T-cell (primary cell): Measurements from ENCODE around the gene VAT1. TPM values are rescaled to one million over a fixed set of nuclear protein-coding genes. Genes with fewer than 3 reads are reported as not detected.

Experiments used
- ATAC-seq, 4 experiments: fragments of 200-7000 bp in 3 of 4; fragments of 150-1000 bp in 1 of 4; cut with Tn5 transposase; replicated peaks in 1 of 4; 1 replicate in 3 of 4; 2 replicates in 1 of 4; pipeline ENCODE4 v1.10.0; 2021; ENCODE audit warnings: moderate library complexity in 3 of 4, mild to moderate bottlenecking in 2 of 4, moderate number of reproducible peaks in 1 of 4
- CTCF ChIA-PET, 2 donors: fragments of 300-600 bp; sonication (Branson Sonifier 250); formaldehyde crosslinking; loops; one replicate each; lab custom pipeline; 2022; ENCODE audit warnings: antibody characterized with exemption in 2 of 2; lab: Charles Lee
- POLR2A ChIA-PET, 2 donors: fragments of 300-600 bp; sonication (Branson Sonifier 250); formaldehyde crosslinking; loops; one replicate each; lab custom pipeline; 2022; ENCODE audit warnings: antibody characterized with exemption in 2 of 2; lab: Charles Lee
- DNase-seq, 35 experiments: peaks; one replicate each; pipeline versions ENCODE4 v3.0.0 to v3.0.0-alpha.2; 2013 to 2023
- H3K27ac ChIP-seq: one replicate; pipeline ENCODE4 v1.5.1; 2013; ENCODE audit warnings: low read length
- H3K27me3 ChIP-seq, 2 experiments: replicated peaks in 1 of 2; 1 replicate in 1 of 2; 2 replicates in 1 of 2; pipeline versions ENCODE4 v1.6.1 to v1.7.0; 2013; ENCODE audit warnings: low read length in 1 of 2, mixed read lengths in 1 of 2; ENCODE audit not compliant: control insufficient read depth in 2 of 2, insufficient read depth in 2 of 2; ENCODE audit errors: extremely low read depth in 1 of 2
- H3K36me3 ChIP-seq, 2 donors: 1 replicate in 1 of 2; 2 replicates in 1 of 2; pipeline versions ENCODE4 v1.6.1 to v1.7.0; 2013; ENCODE audit warnings: low read length in 1 of 2; ENCODE audit not compliant: control insufficient read depth in 2 of 2, insufficient read depth in 1 of 2; ENCODE audit errors: extremely low read depth in 1 of 2
- H3K4me1 ChIP-seq, 2 experiments: 1 replicate in 1 of 2; 2 replicates in 1 of 2; pipeline versions ENCODE4 v1.6.1 to v1.7.0; 2013; ENCODE audit warnings: low read length in 2 of 2, mixed read lengths in 1 of 2; ENCODE audit not compliant: insufficient read depth in 2 of 2, control insufficient read depth in 1 of 2; ENCODE audit errors: extremely low read depth in 1 of 2
- H3K4me3 ChIP-seq, 2 donors: 1 replicate in 1 of 2; 2 replicates in 1 of 2; pipeline versions ENCODE4 v1.5.1 to v1.7.0; 2013; ENCODE audit warnings: mild to moderate bottlenecking in 2 of 2, low read length in 1 of 2, moderate library complexity in 1 of 2; ENCODE audit not compliant: control insufficient read depth in 1 of 2; ENCODE audit errors: extremely low read depth in 1 of 2
- H3K9me3 ChIP-seq: 2 replicates; pipeline ENCODE4 v1.7.0; 2013
- H3K27ac Mint-ChIP-seq, 2 donors: one replicate each; pipeline ENCODE4 v1.8.0; 2020 to 2021; ENCODE audit warnings: mild to moderate bottlenecking in 2 of 2, mixed read lengths in 2 of 2
- H3K27me3 Mint-ChIP-seq, 2 donors: one replicate each; pipeline ENCODE4 v1.8.0; 2021 to 2022; ENCODE audit warnings: mixed read lengths in 2 of 2
- H3K36me3 Mint-ChIP-seq: one replicate; pipeline ENCODE4 v1.8.0; 2021; ENCODE audit warnings: mixed read lengths
- H3K4me1 Mint-ChIP-seq, 3 donors: one replicate each; pipeline ENCODE4 v1.8.0; 2020 to 2022; ENCODE audit warnings: mixed read lengths in 3 of 3, mild to moderate bottlenecking in 1 of 3
- H3K4me3 Mint-ChIP-seq, 3 donors: one replicate each; pipeline ENCODE4 v1.8.0; 2020 to 2022; ENCODE audit warnings: mild to moderate bottlenecking in 3 of 3, mixed read lengths in 3 of 3, moderate library complexity in 3 of 3
- H3K9me3 Mint-ChIP-seq, 3 donors: one replicate each; pipeline ENCODE4 v1.8.0; 2020 to 2022; ENCODE audit warnings: mixed read lengths in 3 of 3
- WGBS: methylation state at CpG from one replicate; pipeline ENCODE4 v1.1.5; 2013; ENCODE audit warnings: missing lambda C conversion rate; ENCODE audit not compliant: insufficient coverage; 5-methylcytosine and 5-hydroxymethylcytosine counted together
- total RNA-seq, 35 experiments: library from RNA in 6 of 35; stranded (reverse) in 6 of 35; fragments of 120-200 nt in 1 of 35; gene quantifications; one replicate each; pipeline versions ENCODE4 v1.2.1 to v1.2.4 and lab custom pipeline; 2013 to 2026

Gene VAT1
- total RNA-seq, 5 donors from 2014 or later (not counting 1 experiment from before 2014, with no cell fraction given), result 26.4 to 62.6 (median 48.5) TPM

DNA sequence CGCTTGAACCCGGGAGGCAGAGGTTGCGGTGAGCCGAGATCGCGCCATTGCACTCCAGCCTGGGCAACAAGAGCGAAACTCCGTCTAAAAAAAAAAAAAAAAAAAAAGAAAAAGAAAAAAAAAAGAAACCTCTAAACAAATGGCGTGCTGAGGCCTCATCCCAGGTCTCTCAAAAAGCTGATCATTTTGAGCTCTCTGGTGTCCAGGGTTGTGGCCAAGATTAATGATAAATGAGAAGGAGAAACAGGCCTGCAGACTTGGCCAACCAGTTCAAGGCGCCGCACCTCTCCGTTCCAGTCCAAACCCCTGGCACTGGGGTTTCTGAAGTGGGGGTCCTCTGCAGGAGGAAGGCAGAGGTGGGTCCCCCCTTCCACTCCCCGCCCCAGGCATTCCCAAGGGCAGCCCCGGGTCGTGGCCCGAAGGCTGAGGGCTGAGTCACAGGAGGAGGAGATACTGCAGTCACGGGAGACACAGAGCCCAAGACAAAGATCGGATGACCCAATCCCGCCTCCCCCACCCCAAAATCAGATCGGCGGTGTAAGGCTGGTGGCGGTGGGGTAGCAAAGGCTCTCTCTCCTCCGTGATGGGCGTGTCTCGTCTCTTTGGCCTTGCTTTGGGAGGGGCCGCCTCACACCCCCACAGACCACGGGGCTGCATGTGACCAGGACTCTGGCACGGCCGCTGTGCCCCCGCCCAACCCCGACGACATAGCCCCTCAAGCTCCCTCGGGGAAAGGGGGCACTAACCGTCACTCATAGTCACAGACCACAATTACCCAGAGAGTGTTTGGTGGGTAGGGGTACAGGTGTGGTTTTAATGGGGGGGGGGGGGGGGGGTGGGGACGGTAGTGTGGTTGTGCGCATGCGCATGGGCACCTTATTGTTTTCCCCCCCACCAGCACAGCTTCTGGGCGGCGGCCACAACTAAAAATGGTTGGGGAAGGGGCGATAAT is 1.1 kb downstream of the VAT1 start:
- POLR2A ChIA-PET, result interaction anchor here (0.6 to 0.7 kb wide), 2 partner anchors 437 to 633 kb away, joined by 3 to 11 read pairs; partner anchors contain the start of gene STAT3 (in 1 of the 2)
- no peaks in the 10 kb centered on the region for H3K36me3 ChIP-seq
- ATAC-seq (peak in 1 of 4 experiments; percentile 4), DNase-seq (peak in 22 of 35 experiments; percentile 10 to 60 (median 30))
- 45% methylated on average over 4 of the region's 40 CpGs for WGBS
- Mint-ChIP-seq H3K4me3 (peak overlapping the region; percentile 82 to 90 (median 86)), H3K4me1 (peaks cover 36 to 49% (median 48%) of the 10 kb centered on the region in 3 donors), H3K27ac (peak overlapping the region; percentile 61 to 72), H3K9me3 (no peaks in the 10 kb centered on the region), H3K36me3 (no peaks in the 10 kb centered on the region), H3K27me3 (no peaks in the 10 kb centered on the region)
- no peak overlapping the region for H3K27ac ChIP-seq
- no peaks in the 10 kb centered on the region for H3K27me3 ChIP-seq
- H3K4me3 ChIP-seq, result peak overlapping the region; percentile 84
- no peaks in the 10 kb centered on the region for H3K9me3 ChIP-seq
- CTCF ChIA-PET, result interaction anchor here in 1 of 2 donors (1.8 kb wide), 1 partner anchor 22 kb away, joined by 10 read pairs; the partner anchor contains the start of gene RPL27
- H3K4me1 ChIP-seq, result peaks cover 9 to 65% of the 10 kb centered on the region in 2 experiments

GRCh38 chr17:43020030-43020621 is 2.1 kb downstream of the VAT1 start:
- DNase-seq (no peak), ATAC-seq (no peak)
- no peaks in the 10 kb centered on the region for H3K9me3 ChIP-seq
- CTCF ChIA-PET, result no interaction called here
- no peaks in the 10 kb centered on the region for H3K27me3 Mint-ChIP-seq
- peak overlapping the region; percentile 82 to 90 (median 86) for H3K4me3 Mint-ChIP-seq
- H3K9me3 Mint-ChIP-seq, result no peaks in the 10 kb centered on the region
- no peak overlapping the region for H3K27ac ChIP-seq
- H3K4me1 ChIP-seq, result peaks cover 9 to 58% of the 10 kb centered on the region in 2 experiments
- peaks cover 36 to 49% (median 43%) of the 10 kb centered on the region in 3 donors for H3K4me1 Mint-ChIP-seq
- no peaks in the 10 kb centered on the region for H3K36me3 ChIP-seq
- no peak overlapping the region for H3K4me3 ChIP-seq
- H3K36me3 Mint-ChIP-seq, result peaks cover 3% of the 10 kb centered on the region
- peak overlapping the region; percentile 72 to 85 for H3K27ac Mint-ChIP-seq
- POLR2A ChIA-PET, result no interaction called here
- H3K27me3 ChIP-seq, result no peaks in the 10 kb centered on the region
- 100% methylated on average over 1 of the region's 6 CpGs for WGBS

DNA sequence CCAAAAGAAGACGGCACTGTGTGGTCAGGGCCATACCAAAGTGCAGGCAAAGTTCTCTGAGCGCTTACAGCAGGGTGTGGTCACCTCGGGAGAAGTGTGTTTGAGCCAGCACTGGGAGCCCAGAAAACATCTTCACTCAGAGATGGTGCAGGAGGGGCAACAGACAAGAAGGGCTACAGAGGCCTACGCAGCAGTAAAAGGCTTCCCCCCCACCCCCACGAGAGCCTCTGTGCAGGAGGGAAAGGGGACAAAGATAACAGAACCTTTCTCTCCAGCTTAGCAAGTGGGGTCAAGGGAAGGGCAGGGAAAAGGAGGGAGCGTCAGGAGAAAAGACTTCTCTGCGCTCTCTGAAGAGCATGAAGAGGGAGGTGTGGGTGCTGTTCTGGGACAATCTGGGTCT is 2.8 kb downstream of the VAT1 start:
- Histone ChIP-seq H3K27ac (no peak overlapping the region), H3K36me3 (peaks cover 0 to 4% of the 10 kb centered on the region in 2 donors), H3K4me3 (no peak overlapping the region), H3K27me3 (no peaks in the 10 kb centered on the region), H3K4me1 (peaks cover 9 to 53% of the 10 kb centered on the region in 2 experiments), H3K9me3 (no peaks in the 10 kb centered on the region)
- peak overlapping the region; percentile 71 to 85 for H3K27ac Mint-ChIP-seq
- CTCF ChIA-PET, result no interaction called here
- no peaks in the 10 kb centered on the region for H3K27me3 Mint-ChIP-seq
- H3K36me3 Mint-ChIP-seq, result peaks cover 3% of the 10 kb centered on the region
- peak overlapping the region; percentile 43 to 90 (median 86) for H3K4me3 Mint-ChIP-seq
- peaks cover 35 to 44% (median 36%) of the 10 kb centered on the region in 3 donors for H3K4me1 Mint-ChIP-seq
- no peaks in the 10 kb centered on the region for H3K9me3 Mint-ChIP-seq
- DNase-seq (no peak), ATAC-seq (no peak)
- 93% methylated on average over 2 of the region's 7 CpGs for WGBS
- POLR2A ChIA-PET, result no interaction called here

DNA sequence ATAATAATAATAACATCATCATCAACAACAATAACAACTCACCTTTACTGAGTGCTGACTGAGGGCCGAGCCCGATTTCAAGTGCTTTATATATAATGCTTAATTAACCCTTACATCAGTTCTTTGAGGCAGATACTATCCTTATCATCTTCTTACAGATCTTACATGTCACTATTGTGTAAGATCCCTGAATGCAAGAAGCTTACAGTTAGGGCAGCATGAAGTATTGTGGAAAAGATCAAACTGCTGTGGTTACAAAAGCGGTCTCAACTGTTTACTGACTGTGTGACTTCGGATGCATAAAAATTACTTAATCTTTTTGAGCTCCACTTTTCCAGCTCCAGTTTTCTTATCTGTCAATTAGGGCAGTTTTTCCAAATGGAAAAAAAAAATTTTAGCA is 3.3 kb downstream of the VAT1 start:
- no CpG with 5 or more reads among the region's 4 CpGs for WGBS
- Mint-ChIP-seq H3K4me1 (peaks cover 32 to 40% (median 32%) of the 10 kb centered on the region in 3 donors), H3K36me3 (peaks cover 3% of the 10 kb centered on the region), H3K4me3 (no peak overlapping the region), H3K27me3 (no peaks in the 10 kb centered on the region), H3K9me3 (no peaks in the 10 kb centered on the region), H3K27ac (peak overlapping the region; percentile 23 to 77)
- H3K36me3 ChIP-seq, result peaks cover 0 to 5% of the 10 kb centered on the region in 2 donors
- no peak for DNase-seq
- H3K27me3 ChIP-seq, result no peaks in the 10 kb centered on the region
- H3K4me1 ChIP-seq, result peaks cover 9 to 48% of the 10 kb centered on the region in 2 experiments
- no peak for ATAC-seq
- CTCF ChIA-PET, result no interaction called here
- POLR2A ChIA-PET, result no interaction called here
- H3K4me3 ChIP-seq, result no peak overlapping the region
- no peak overlapping the region for H3K27ac ChIP-seq
- no peaks in the 10 kb centered on the region for H3K9me3 ChIP-seq

GRCh38 chr17:43018008-43018853 is 4.0 kb downstream of the VAT1 start:
- H3K27ac Mint-ChIP-seq, result peak overlapping the region; percentile 23 to 77
- no peaks in the 10 kb centered on the region for H3K27me3 Mint-ChIP-seq
- peaks cover 9 to 42% of the 10 kb centered on the region in 2 experiments for H3K4me1 ChIP-seq
- POLR2A ChIA-PET, result interaction anchor here in 1 of 2 donors (0.6 kb wide), 1 partner anchor 91 kb away, joined by 3 read pairs; no protein-coding TSS in a partner anchor
- H3K9me3 Mint-ChIP-seq, result no peaks in the 10 kb centered on the region
- 63% methylated on average over 6 of the region's 19 CpGs for WGBS
- peaks cover 32 to 38% (median 32%) of the 10 kb centered on the region in 3 donors for H3K4me1 Mint-ChIP-seq
- no peak overlapping the region for H3K4me3 Mint-ChIP-seq
- peak in 1 of 4 experiments; percentile 59 for ATAC-seq
- peaks cover 0 to 12% of the 10 kb centered on the region in 2 donors for H3K36me3 ChIP-seq
- no peaks in the 10 kb centered on the region for H3K9me3 ChIP-seq
- DNase-seq, result peak in 21 of 35 experiments; percentile 11 to 65 (median 36)
- CTCF ChIA-PET, result interaction anchor here (0.6 to 1.1 kb wide), 2 partner anchors 11 to 320 kb away, joined by 3 read pairs; partner anchors contain the start of gene IFI35 (in 1 of the 2)
- peak overlapping the region; percentile 49 for H3K27ac ChIP-seq
- peaks cover 8% of the 10 kb centered on the region for H3K36me3 Mint-ChIP-seq
- no peak overlapping the region for H3K4me3 ChIP-seq
- H3K27me3 ChIP-seq, result no peaks in the 10 kb centered on the region
